HepG2 (cell line): ENCODE results near the gene FRMD4A. TPM values are rescaled to one million over a fixed set of nuclear protein-coding genes. Genes with fewer than 3 reads are reported as not detected.
"Not testable (repeated sequence)": the region's sequence is repeated elsewhere in the genome, so short reads cannot be mapped to it uniquely, and the experiment has no call there.

Experiments used
- ATAC-seq: fragments of 200-7000 bp; cut with Tn5 transposase; 3 replicates; pipeline ENCODE4 v1.9.1; 2020; ENCODE audit warnings: mild to moderate bottlenecking, moderate library complexity
- BruUV-seq: library from RNA; stranded (reverse); fragments of 400-500 nt; replicated peaks from 2 replicates; lab custom pipeline; 2021; lab: Mats Ljungman, UMichigan
- CTCF ChIA-PET: fragments of 300-600 bp; formaldehyde crosslinking; extraction: SDS; loops from one replicate; lab custom pipeline; 2021; ENCODE audit warnings: low total read pairs, inconsistent platforms, low intra/inter-chr PET ratio; lab: Yijun Ruan, JAX
- POLR2A ChIA-PET: fragments of 350-600 bp; sonication (Branson Sonifier 250); formaldehyde crosslinking; loops from one replicate; lab custom pipeline; 2020; ENCODE audit warnings: antibody characterized with exemption, inconsistent platforms; lab: Yijun Ruan, JAX
- DNase-seq: peaks from one replicate; pipeline ENCODE4 v3.0.0-alpha.2; 2015; ENCODE audit warnings: low spot score
- FAIRE-seq: peaks from 3 replicates; lab custom pipeline; 2011; peaks lifted over from hg19 to GRCh38; lab: Jason Lieb, UNC
- H2AFZ ChIP-seq: one replicate; pipeline ENCODE4 v1.6.1; 2011; ENCODE audit warnings: low read length, inconsistent platforms
- H3K27ac ChIP-seq: fragments of 300-600 bp; 3 replicates; pipeline ENCODE4 v1.8.0; 2011; ENCODE audit warnings: mixed run types, mild to moderate bottlenecking, mixed read lengths, low read length, inconsistent platforms; ENCODE audit not compliant: insufficient read depth; ENCODE audit errors: extremely low read length
- H3K27me3 ChIP-seq, 2 experiments: fragments of 200-600 bp in 1 of 2; 2 replicates in 1 of 2; 3 replicates in 1 of 2; pipeline versions ENCODE4 v1.6.0 to v1.8.0; 2011; ENCODE audit warnings: low read length in 2 of 2, mild to moderate bottlenecking in 2 of 2, moderate library complexity in 2 of 2, inconsistent platforms in 1 of 2; ENCODE audit not compliant: insufficient read depth in 2 of 2, control insufficient read depth in 1 of 2
- H3K36me3 ChIP-seq, 2 experiments: fragments of 200-600 bp in 1 of 2; replicated peaks in 1 of 2; 2 replicates in 1 of 2; 3 replicates in 1 of 2; pipeline versions ENCODE4 v1.5.1 to v1.8.0; 2011; ENCODE audit warnings: low read length in 2 of 2, inconsistent platforms in 1 of 2; ENCODE audit not compliant: insufficient read depth in 2 of 2, control insufficient read depth in 1 of 2
- H3K4me1 ChIP-seq: 2 replicates; pipeline ENCODE4 v1.5.1; 2012; ENCODE audit warnings: low read length, inconsistent platforms; ENCODE audit not compliant: insufficient read depth
- H3K4me2 ChIP-seq: 2 replicates; pipeline ENCODE4 v1.6.0; 2011; ENCODE audit warnings: low read depth, low read length, inconsistent platforms
- H3K4me3 ChIP-seq, 3 experiments: fragments of 200-600 bp in 1 of 3; sonication (generic), shearing (Covaris generic) in 1 of 3; replicated peaks in 1 of 3; 2 replicates each; pipeline ENCODE4 v1.5.1; 2011 to 2016; ENCODE audit warnings: low read length in 3 of 3, inconsistent platforms in 2 of 3, low read depth in 2 of 3, mild to moderate bottlenecking in 2 of 3, control low read depth in 1 of 3, mixed read lengths in 1 of 3; ENCODE audit not compliant: insufficient read depth in 1 of 3
- H3K79me2 ChIP-seq: one replicate; pipeline ENCODE4 v1.6.1; 2011; ENCODE audit warnings: low read length, inconsistent platforms; ENCODE audit not compliant: insufficient read depth
- H3K9ac ChIP-seq: 2 replicates; pipeline ENCODE4 v1.6.0; 2011; ENCODE audit warnings: mild to moderate bottlenecking, low read depth, low read length, inconsistent platforms; ENCODE audit not compliant: insufficient read depth
- H3K9me3 ChIP-seq: 2 replicates; pipeline ENCODE4 v1.5.1; 2012; ENCODE audit warnings: mild to moderate bottlenecking, low read length
- H4K20me1 ChIP-seq: 2 replicates; pipeline ENCODE4 v1.6.0; 2011; ENCODE audit warnings: inconsistent platforms, mild to moderate bottlenecking, low read length, moderate library complexity; ENCODE audit not compliant: insufficient read depth
- ETS1 ChIP-seq: sonication (generic); formaldehyde crosslinking; IDR thresholded peaks from 2 replicates; pipeline ENCODE4 v1.4.0; 2020; ENCODE audit warnings: missing genetic modification reagents
- ZBTB39 ChIP-seq: sonication (generic); formaldehyde crosslinking; IDR thresholded peaks from 2 replicates; pipeline ENCODE4 v1.5.0; 2020; ENCODE audit warnings: missing genetic modification reagents
- ZNF784 ChIP-seq: sonication (generic); formaldehyde crosslinking; IDR thresholded peaks from 2 replicates; pipeline ENCODE4 v1.5.1; 2020; ENCODE audit warnings: missing genetic modification reagents, mild to moderate bottlenecking, borderline replicate concordance
- WGBS: methylation state at CpG from one replicate; pipeline ENCODE4 v1.1.6; 2017; ENCODE audit warnings: low lambda C conversion rate; 5-methylcytosine and 5-hydroxymethylcytosine counted together
- in situ Hi-C: cut with HindIII; loops from 2 replicates; pipeline ENCODE4 v1.10.0; 2017; ENCODE audit warnings: low pct_unique_long_range_greater_than_20kb; ENCODE audit not compliant: extremely low pct_ligation_motif_present
- intact Hi-C: fragments of 100-400 bp; cut with micrococcal nuclease; formaldehyde crosslinking; loops from one replicate; pipeline ENCODE4 v1.10.0; 2022; ENCODE audit not compliant: unreplicated experiment
- polyA plus RNA-seq, 8 experiments: library from polyadenylated mRNA; depleted of rRNA in 3 of 8; stranded (reverse) in 7 of 8; unstranded in 1 of 8; fragments of >200 nt; fragmentation: Illumina TruSeq in 4 of 8; extraction: Trizol in 4 of 8; gene quantifications; 2 replicates each; pipeline versions ENCODE4 v1.2.1 to v1.2.3, GENCODE V29; 2011 to 2016; ENCODE audit warnings: low read depth in 4 of 8, missing spikeins in 1 of 8, mixed read lengths in 1 of 8; ENCODE audit not compliant: insufficient read depth in 1 of 8
- total RNA-seq, 5 experiments: library from RNA; depleted of rRNA; stranded (reverse); fragments of >200 nt; fragmentation: Illumina TruSeq; extraction: Trizol; gene quantifications; 2 replicates each; pipeline ENCODE4 v1.2.3, GENCODE V29; 2016; ENCODE audit warnings: low read depth in 1 of 5

Gene FRMD4A
- total and polyA plus RNA-seq, 2 of the 13 experiments (the other 11 are each of a cell fraction or from before 2014, with no cell fraction given): 0.09 to 0.26 TPM

- Histone ChIP-seq H3K79me2 (no peaks in the 10 kb centered on the region), H3K27ac (no peak overlapping the region), H3K4me1 (no peaks in the 10 kb centered on the region), H2AFZ (no peak overlapping the region), H3K4me3 (no peak overlapping the region), H3K9ac (no peak overlapping the region), H3K4me2 (no peak overlapping the region), H3K9me3 (no peaks in the 10 kb centered on the region), H3K27me3 (peaks cover 0 to 9% of the 10 kb centered on the region in 2 experiments; a peak in 2 of 5 replicates), H4K20me1 (no peaks in the 10 kb centered on the region), H3K36me3 (no peaks in the 10 kb centered on the region)
- intact Hi-C loops (no loop called here), in situ Hi-C loops (no loop called here)
- DNase-seq (no peak), FAIRE-seq (no peak), ATAC-seq (no peak)
- POLR2A ChIA-PET: no interaction called here
- BruUV-seq: no TSS peak
- WGBS: 40% methylated on average over 5 of the region's 5 CpGs
- CTCF ChIA-PET: no interaction called here
- TF ChIP-seq ZNF784 (CRISPR knock-in tag): no peak
- TF ChIP-seq ETS1: no peak
Observed at GRCh38 chr10:14219411-14219810, 111.3 kb downstream of the FRMD4A start.

- Histone ChIP-seq H3K4me3 (no peak overlapping the region), H3K27ac (no peak overlapping the region), H3K4me1 (no peaks in the 10 kb centered on the region), H3K4me2 (no peak overlapping the region), H3K79me2 (no peaks in the 10 kb centered on the region), H3K9me3 (no peaks in the 10 kb centered on the region), H4K20me1 (no peaks in the 10 kb centered on the region), H3K9ac (no peak overlapping the region), H2AFZ (no peak overlapping the region), H3K36me3 (no peaks in the 10 kb centered on the region), H3K27me3 (peaks cover 0 to 9% of the 10 kb centered on the region in 2 experiments; a peak in 2 of 5 replicates)
- TF ChIP-seq ZBTB39 (CRISPR knock-in tag): no peak
- DNase-seq (no peak), FAIRE-seq (no peak), ATAC-seq (no peak)
- no TSS peak for BruUV-seq
- intact Hi-C loops: no loop called here
- 22% methylated on average over 7 of the region's 7 CpGs for WGBS
- CTCF ChIA-PET: no interaction called here
- POLR2A ChIA-PET: no interaction called here
- in situ Hi-C loops: no loop called here
Observed at GRCh38 chr10:14215641-14216040, 115.1 kb downstream of the FRMD4A start.

- H3K27me3 ChIP-seq, H3K27ac ChIP-seq, DNase-seq, FAIRE-seq, H2AFZ ChIP-seq, intact Hi-C loops, H3K36me3 ChIP-seq, ATAC-seq, CTCF ChIA-PET, H3K4me2 ChIP-seq, in situ Hi-C loops, H4K20me1 ChIP-seq, H3K9ac ChIP-seq, POLR2A ChIA-PET, BruUV-seq, H3K4me3 ChIP-seq, H3K79me2 ChIP-seq, H3K4me1 ChIP-seq, H3K9me3 ChIP-seq: not testable (repeated sequence)
- 35% methylated on average over 7 of the region's 7 CpGs for WGBS
Observed at GRCh38 chr10:14213703-14214102, 117.0 kb downstream of the FRMD4A start.
